HepG2 (cell line): ENCODE measurements around the gene SLC15A5. TPM values are rescaled to one million over a fixed set of nuclear protein-coding genes. Genes with fewer than 3 reads are reported as not detected.

ENCODE experiments used
- ATAC-seq: fragments of 200-7000 bp; cut with Tn5 transposase; 3 replicates; pipeline ENCODE4 v1.9.1; 2020; ENCODE audit warnings: mild to moderate bottlenecking, moderate library complexity
- BruUV-seq: library from RNA; stranded (reverse); fragments of 400-500 nt; replicated peaks from 2 replicates; lab custom pipeline; 2021; lab: Mats Ljungman, UMichigan
- CTCF ChIA-PET: fragments of 300-600 bp; formaldehyde crosslinking; extraction: SDS; loops from one replicate; lab custom pipeline; 2021; ENCODE audit warnings: low total read pairs, inconsistent platforms, low intra/inter-chr PET ratio; lab: Yijun Ruan, JAX
- POLR2A ChIA-PET: fragments of 350-600 bp; sonication (Branson Sonifier 250); formaldehyde crosslinking; loops from one replicate; lab custom pipeline; 2020; ENCODE audit warnings: antibody characterized with exemption, inconsistent platforms; lab: Yijun Ruan, JAX
- DNase-seq: peaks from one replicate; pipeline ENCODE4 v3.0.0-alpha.2; 2015; ENCODE audit warnings: low spot score
- FAIRE-seq: peaks from 3 replicates; lab custom pipeline; 2011; peaks lifted over from hg19 to GRCh38; lab: Jason Lieb, UNC
- H2AFZ ChIP-seq: one replicate; pipeline ENCODE4 v1.6.1; 2011; ENCODE audit warnings: low read length, inconsistent platforms
- H3K27ac ChIP-seq: fragments of 300-600 bp; 3 replicates; pipeline ENCODE4 v1.8.0; 2011; ENCODE audit warnings: mixed run types, mild to moderate bottlenecking, mixed read lengths, low read length, inconsistent platforms; ENCODE audit not compliant: insufficient read depth; ENCODE audit errors: extremely low read length
- H3K27me3 ChIP-seq, 2 experiments: fragments of 200-600 bp in 1 of 2; 2 replicates in 1 of 2; 3 replicates in 1 of 2; pipeline versions ENCODE4 v1.6.0 to v1.8.0; 2011; ENCODE audit warnings: low read length in 2 of 2, mild to moderate bottlenecking in 2 of 2, moderate library complexity in 2 of 2, inconsistent platforms in 1 of 2; ENCODE audit not compliant: insufficient read depth in 2 of 2, control insufficient read depth in 1 of 2
- H3K36me3 ChIP-seq, 2 experiments: fragments of 200-600 bp in 1 of 2; replicated peaks in 1 of 2; 2 replicates in 1 of 2; 3 replicates in 1 of 2; pipeline versions ENCODE4 v1.5.1 to v1.8.0; 2011; ENCODE audit warnings: low read length in 2 of 2, inconsistent platforms in 1 of 2; ENCODE audit not compliant: insufficient read depth in 2 of 2, control insufficient read depth in 1 of 2
- H3K4me1 ChIP-seq: 2 replicates; pipeline ENCODE4 v1.5.1; 2012; ENCODE audit warnings: low read length, inconsistent platforms; ENCODE audit not compliant: insufficient read depth
- H3K4me2 ChIP-seq: 2 replicates; pipeline ENCODE4 v1.6.0; 2011; ENCODE audit warnings: low read depth, low read length, inconsistent platforms
- H3K4me3 ChIP-seq, 3 experiments: fragments of 200-600 bp in 1 of 3; sonication (generic), shearing (Covaris generic) in 1 of 3; replicated peaks in 1 of 3; 2 replicates each; pipeline ENCODE4 v1.5.1; 2011 to 2016; ENCODE audit warnings: low read length in 3 of 3, inconsistent platforms in 2 of 3, low read depth in 2 of 3, mild to moderate bottlenecking in 2 of 3, control low read depth in 1 of 3, mixed read lengths in 1 of 3; ENCODE audit not compliant: insufficient read depth in 1 of 3
- H3K79me2 ChIP-seq: one replicate; pipeline ENCODE4 v1.6.1; 2011; ENCODE audit warnings: low read length, inconsistent platforms; ENCODE audit not compliant: insufficient read depth
- H3K9ac ChIP-seq: 2 replicates; pipeline ENCODE4 v1.6.0; 2011; ENCODE audit warnings: mild to moderate bottlenecking, low read depth, low read length, inconsistent platforms; ENCODE audit not compliant: insufficient read depth
- H3K9me3 ChIP-seq: 2 replicates; pipeline ENCODE4 v1.5.1; 2012; ENCODE audit warnings: mild to moderate bottlenecking, low read length
- H4K20me1 ChIP-seq: 2 replicates; pipeline ENCODE4 v1.6.0; 2011; ENCODE audit warnings: inconsistent platforms, mild to moderate bottlenecking, low read length, moderate library complexity; ENCODE audit not compliant: insufficient read depth
- ATF6 ChIP-seq: sonication (generic); formaldehyde crosslinking; conservative IDR thresholded peaks from 2 replicates; pipeline ENCODE4 v1.4.0; 2020; ENCODE audit warnings: missing genetic modification reagents
- EHMT2 ChIP-seq: fragments of 200-600 bp; sonication (generic); IDR thresholded peaks from 2 replicates; pipeline ENCODE4 v1.7.0; 2017; ENCODE audit warnings: antibody characterized with exemption, low read depth, low read length, borderline replicate concordance
- GTF3A ChIP-seq: sonication (generic); formaldehyde crosslinking; conservative IDR thresholded peaks from 2 replicates; pipeline ENCODE4 v1.4.0; 2020; ENCODE audit warnings: mild to moderate bottlenecking, missing genetic modification reagents
- HCFC1 ChIP-seq: fragments of 150-350 bp; IDR thresholded peaks from 2 replicates; pipeline ENCODE4 v1.6.1; 2014; ENCODE audit warnings: low read depth, low read length
- RFX3 ChIP-seq: IDR thresholded peaks from 2 replicates; pipeline ENCODE4 v1.6.1; 2016; ENCODE audit warnings: missing biosample characterization, missing genetic modification reagents
- SRSF1 ChIP-seq: fragments of 200-400 bp; formaldehyde crosslinking; optimal IDR thresholded peaks from 2 replicates; pipeline ENCODE3; 2017; ENCODE audit warnings: mild to moderate bottlenecking, low read depth, low read length, moderate library complexity
- YEATS2 ChIP-seq: sonication (generic); formaldehyde crosslinking; IDR thresholded peaks from 2 replicates; pipeline ENCODE4 v1.4.0; 2020; ENCODE audit warnings: missing genetic modification reagents, borderline replicate concordance
- ZBED4 ChIP-seq: sonication (generic); formaldehyde crosslinking; IDR thresholded peaks from 2 replicates; pipeline ENCODE4 v1.4.0; 2020; ENCODE audit warnings: missing genetic modification reagents, borderline replicate concordance
- ZNF576 ChIP-seq: sonication (generic); formaldehyde crosslinking; IDR thresholded peaks from 2 replicates; pipeline ENCODE4 v1.4.0; 2020; ENCODE audit warnings: mild to moderate bottlenecking, missing genetic modification reagents
- ZNF609 ChIP-seq: sonication (generic); formaldehyde crosslinking; IDR thresholded peaks from 2 replicates; pipeline ENCODE4 v1.4.0; 2020; ENCODE audit warnings: mild to moderate bottlenecking, missing genetic modification reagents, borderline replicate concordance
- WGBS: methylation state at CpG from one replicate; pipeline ENCODE4 v1.1.6; 2017; ENCODE audit warnings: low lambda C conversion rate; 5-methylcytosine and 5-hydroxymethylcytosine counted together
- in situ Hi-C: cut with HindIII; loops from 2 replicates; pipeline ENCODE4 v1.10.0; 2017; ENCODE audit warnings: low pct_unique_long_range_greater_than_20kb; ENCODE audit not compliant: extremely low pct_ligation_motif_present
- intact Hi-C: fragments of 100-400 bp; cut with micrococcal nuclease; formaldehyde crosslinking; loops from one replicate; pipeline ENCODE4 v1.10.0; 2022; ENCODE audit not compliant: unreplicated experiment
- polyA plus RNA-seq, 8 experiments: library from polyadenylated mRNA; depleted of rRNA in 3 of 8; stranded (reverse) in 7 of 8; unstranded in 1 of 8; fragments of >200 nt; fragmentation: Illumina TruSeq in 4 of 8; extraction: Trizol in 4 of 8; gene quantifications; 2 replicates each; pipeline versions ENCODE4 v1.2.1 to v1.2.3, GENCODE V29; 2011 to 2016; ENCODE audit warnings: low read depth in 4 of 8, missing spikeins in 1 of 8, mixed read lengths in 1 of 8; ENCODE audit not compliant: insufficient read depth in 1 of 8
- total RNA-seq, 5 experiments: library from RNA; depleted of rRNA; stranded (reverse); fragments of >200 nt; fragmentation: Illumina TruSeq; extraction: Trizol; gene quantifications; 2 replicates each; pipeline ENCODE4 v1.2.3, GENCODE V29; 2016; ENCODE audit warnings: low read depth in 1 of 5

The SLC15A5 gene
- total and polyA plus RNA-seq, 2 of the 13 experiments (the other 11 are each of a cell fraction or from before 2014, with no cell fraction given), result not detected

GRCh38 chr12:16184681-16185080, 92.8 kb downstream of the SLC15A5 start:
- H3K36me3 ChIP-seq, result no peaks in the 10 kb centered on the region
- no peak overlapping the region for H3K4me3 ChIP-seq
- BruUV-seq, result no TSS peak
- FAIRE-seq (no peak), ATAC-seq (no peak), DNase-seq (no peak)
- POLR2A ChIA-PET, result no interaction called here
- no peak overlapping the region for H3K9ac ChIP-seq
- H3K27me3 ChIP-seq, result peaks cover 0 to 5% of the 10 kb centered on the region in 2 experiments; a peak in 1 of 5 replicates
- H4K20me1 ChIP-seq, result no peaks in the 10 kb centered on the region
- intact Hi-C loops, result no loop called here
- 4% methylated on average over 2 of the region's 2 CpGs for WGBS
- no peaks in the 10 kb centered on the region for H3K79me2 ChIP-seq
- H3K4me1 ChIP-seq, result no peaks in the 10 kb centered on the region
- no peaks in the 10 kb centered on the region for H3K9me3 ChIP-seq
- no peak overlapping the region for H3K27ac ChIP-seq
- no peak overlapping the region for H2AFZ ChIP-seq
- H3K4me2 ChIP-seq, result no peak overlapping the region
- TF ChIP-seq ATF6 (no peak), EHMT2 (no peak), ZBED4 (CRISPR knock-in tag) (no peak), YEATS2 (no peak), SRSF1 (no peak), ZNF609 (CRISPR knock-in tag) (no peak), RFX3 (no peak), ZNF576 (CRISPR knock-in tag) (no peak), GTF3A (CRISPR knock-in tag) (no peak), HCFC1 (no peak)
- TF ChIP-seq, all 625 proteins: peak for 0
- in situ Hi-C loops, result no loop called here
- CTCF ChIA-PET, result no interaction called here
